GM21786 (cell line): ENCODE measurements around the gene TMEM235.
A peak's percentile ranks its signal among the peaks of the same experiment; 100 is the strongest.

Experiments used
- ATAC-seq: cut with Tn5 transposase; IDR thresholded peaks from one replicate; pipeline ENCODE4 v1.9.1; 2021; ENCODE audit not compliant: unreplicated experiment

The TMEM235 gene

GRCh38 chr17:78230996-78231935, at the start of gene TMEM235:
TSS of gene TMEM235 (plus strand) at chr17:78231631. CDS start at chr17:78232024, 393 bp downstream.
- ATAC-seq: no peak

DNA sequence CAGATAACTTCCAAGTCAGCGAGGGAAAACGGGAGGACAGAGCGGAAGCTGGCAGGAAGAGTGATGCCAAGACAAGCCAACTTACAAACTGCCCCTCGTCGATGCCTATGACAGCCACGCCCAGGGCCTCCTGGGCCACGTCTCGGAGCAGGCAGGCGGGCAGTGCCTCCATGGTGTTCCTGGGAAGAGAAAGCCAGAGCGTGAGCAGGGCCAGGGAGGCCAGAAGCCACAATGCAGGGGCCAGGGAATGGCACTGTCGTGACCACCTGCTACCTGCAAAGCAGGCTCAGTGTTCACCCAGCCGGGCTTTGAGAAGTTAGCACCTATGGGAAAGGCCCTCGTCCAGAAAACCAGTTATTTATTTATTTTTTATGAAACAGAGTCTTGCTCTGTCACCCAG, 48.9 kb upstream of the TMEM235 start:
- no peak for ATAC-seq

- no peak for ATAC-seq
Observed at GRCh38 chr17:78183916-78184315, 47.5 kb upstream of the TMEM235 start.

- ATAC-seq: no peak
Observed at GRCh38 chr17:78184351-78184750, 47.1 kb upstream of the TMEM235 start.

DNA sequence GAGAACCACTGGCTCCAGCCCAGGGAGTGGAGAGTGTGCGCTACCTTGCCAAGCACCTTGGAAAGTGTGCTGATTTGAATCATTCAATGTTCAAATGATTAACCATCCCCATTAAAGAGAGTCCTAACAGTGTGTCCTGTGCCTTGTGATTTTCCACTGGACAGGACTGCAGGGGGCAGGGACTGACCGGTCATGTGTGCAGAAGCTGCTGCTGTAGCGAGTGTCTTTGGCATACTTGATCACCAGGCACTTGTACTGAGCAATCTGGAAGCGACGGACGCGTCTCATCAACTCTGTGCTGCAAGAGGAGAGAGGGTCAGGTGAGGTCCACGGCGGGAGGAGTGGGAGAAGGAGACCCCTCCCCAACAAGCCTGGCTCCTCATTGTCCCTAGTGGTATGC, 46.6 kb upstream of the TMEM235 start:
- no peak for ATAC-seq

DNA sequence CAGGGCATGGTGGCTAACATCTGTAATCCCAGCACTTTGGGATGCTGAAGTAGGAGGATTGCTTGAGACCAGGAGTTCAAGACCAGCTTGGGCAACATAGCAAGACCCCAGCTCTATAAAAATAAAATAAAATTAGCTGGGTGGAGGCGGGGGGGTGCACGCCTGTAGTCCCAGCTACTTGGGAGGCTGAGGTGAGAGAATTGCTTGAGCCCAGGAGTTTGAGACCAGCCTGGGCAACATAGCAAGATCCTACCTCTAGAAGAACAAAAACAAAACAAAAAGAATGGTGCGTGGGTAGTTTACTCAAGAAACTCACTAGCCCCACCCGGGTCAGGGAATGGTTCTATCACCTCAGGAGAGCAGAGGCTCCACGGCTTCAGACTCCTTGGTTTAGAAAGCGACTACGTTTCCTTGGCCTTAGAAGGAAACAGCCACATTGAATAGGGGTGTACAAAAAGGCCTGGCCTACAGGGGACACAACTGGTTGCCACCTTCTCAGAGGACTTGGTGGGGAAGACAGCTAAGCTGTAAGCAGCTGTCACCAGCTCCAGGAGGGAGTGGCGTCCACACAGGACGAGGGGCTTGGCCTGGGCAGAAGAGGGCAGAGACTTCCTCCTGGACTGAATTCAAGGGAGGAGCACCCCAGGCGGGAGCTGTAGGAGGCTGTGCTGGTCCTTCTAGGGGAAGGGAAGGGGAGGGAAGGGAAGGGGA, 45.3 kb upstream of the TMEM235 start:
- no peak for ATAC-seq

DNA sequence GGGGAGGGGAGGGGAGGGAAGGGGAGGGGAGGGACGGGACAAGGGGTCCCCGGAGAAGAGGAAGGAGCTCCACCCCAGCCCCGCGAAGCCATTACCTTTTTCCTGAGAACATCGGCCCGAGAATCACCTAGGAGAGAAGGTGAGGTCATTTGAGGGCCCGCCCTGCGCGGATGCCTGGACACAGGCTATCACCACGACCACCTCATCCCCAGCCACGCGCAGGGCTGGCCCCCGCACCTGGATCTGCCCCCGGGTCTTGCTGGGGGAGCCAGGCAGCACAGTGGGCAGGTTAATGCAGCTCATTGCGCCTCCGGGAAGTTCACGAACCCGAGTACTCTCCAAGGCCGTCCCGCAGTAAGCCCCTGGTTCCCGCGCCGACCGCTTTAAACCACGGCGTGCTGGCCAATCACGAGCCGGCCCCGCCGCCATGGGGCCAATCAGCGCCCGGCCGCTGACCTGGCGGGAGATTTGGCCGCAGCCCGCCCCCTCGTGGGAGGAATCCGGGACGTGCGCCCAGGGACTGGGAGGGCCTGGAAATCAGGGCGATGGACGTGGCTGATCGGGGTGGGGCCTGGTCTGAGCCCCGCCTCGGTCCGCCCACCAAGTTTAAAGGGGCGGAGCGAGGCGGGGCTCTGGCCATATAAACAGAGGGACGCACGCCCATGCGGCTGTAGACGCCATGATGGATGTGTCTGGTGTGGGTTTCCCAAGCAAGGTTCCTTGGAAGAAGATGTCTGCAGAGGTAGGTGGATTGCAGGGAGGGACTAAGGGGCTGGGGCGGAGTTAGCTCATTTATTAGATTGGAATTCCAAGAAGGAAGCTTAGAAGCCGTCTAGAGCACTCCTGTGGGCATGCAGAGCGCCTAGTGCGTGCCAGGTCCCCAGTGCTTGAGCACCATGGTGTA, 44.5 kb upstream of the TMEM235 start, which contains the start of the genes AFMID and TK1:
TSS of gene AFMID (plus strand) at position 671 of the 904 bp plus-strand sequence. CDS start at position 680, 9 bp downstream.
TSS of gene TK1 (minus strand) at position 361 of the 904 bp plus-strand sequence. CDS start at position 303, 58 bp downstream.
- peak; percentile 85 for ATAC-seq

- ATAC-seq: no peak
Observed at GRCh38 chr17:78196716-78197115, 34.7 kb upstream of the TMEM235 start.

GRCh38 chr17:78197147-78197832, 34.1 kb upstream of the TMEM235 start:
- no peak for ATAC-seq

- ATAC-seq: no peak
Observed at GRCh38 chr17:78200451-78200850, 31.0 kb upstream of the TMEM235 start.

DNA sequence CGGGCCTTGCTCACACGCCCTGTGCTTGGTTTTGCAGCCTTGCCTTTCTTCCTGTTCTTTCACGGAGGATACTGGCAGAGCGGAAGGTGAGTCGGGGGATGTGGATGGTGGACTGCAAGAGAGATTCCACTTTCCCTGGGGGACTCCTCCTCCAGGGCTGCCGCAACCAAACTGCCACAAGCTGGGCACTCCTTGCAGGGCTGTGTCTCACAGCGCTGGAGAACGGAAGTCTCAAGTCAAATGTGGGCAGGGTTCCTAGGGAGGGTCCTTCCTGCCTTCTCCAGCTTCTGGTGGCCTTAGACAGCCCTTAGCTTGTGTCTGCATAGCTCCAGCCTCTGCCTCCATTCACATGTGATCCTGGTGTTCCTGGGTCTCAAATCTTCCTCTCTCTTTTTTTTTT, 28.8 kb upstream of the TMEM235 start:
- ATAC-seq: no peak

- ATAC-seq: no peak
Observed at GRCh38 chr17:78204387-78205123, 26.9 kb upstream of the TMEM235 start.

DNA sequence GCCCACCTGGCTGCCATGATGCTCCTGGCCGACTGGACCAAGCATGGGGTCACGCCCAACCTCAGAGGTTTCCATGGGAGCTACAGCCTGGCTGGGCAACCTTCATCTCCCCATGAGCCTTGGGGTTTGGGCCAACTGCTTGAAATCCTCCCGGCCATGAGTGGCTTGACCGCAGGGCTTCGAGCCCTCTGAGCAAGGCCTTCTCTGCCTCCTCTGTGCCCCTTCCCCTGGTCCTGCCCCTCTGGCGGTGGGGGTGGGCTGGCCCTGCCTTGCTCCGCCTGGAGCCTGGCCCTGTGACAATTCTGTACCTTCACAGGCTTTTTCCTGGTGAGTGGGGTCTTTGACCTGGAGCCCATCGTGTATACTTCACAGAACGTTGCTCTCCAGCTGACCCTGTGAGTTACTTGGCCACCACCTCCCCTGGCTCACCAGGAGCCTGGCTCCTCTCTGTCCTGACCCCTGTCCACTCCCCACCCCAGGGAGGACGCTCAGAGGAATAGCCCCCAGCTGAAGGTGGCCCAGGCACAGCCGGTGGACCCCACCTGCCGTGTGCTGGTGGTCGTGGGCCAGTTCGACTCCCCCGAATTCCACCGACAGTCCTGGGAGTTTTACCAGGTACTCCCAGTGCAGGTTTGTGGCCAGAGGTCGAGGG, 26.2 kb upstream of the TMEM235 start:
- no peak for ATAC-seq

- no peak for ATAC-seq
Observed at GRCh38 chr17:78206298-78206697, 25.1 kb upstream of the TMEM235 start.

GRCh38 chr17:78208486-78208885, 22.9 kb upstream of the TMEM235 start:
- ATAC-seq: no peak

GRCh38 chr17:78210111-78210510, 21.3 kb upstream of the TMEM235 start:
- ATAC-seq: no peak

GRCh38 chr17:78211032-78211431, 20.4 kb upstream of the TMEM235 start:
- no peak for ATAC-seq

DNA sequence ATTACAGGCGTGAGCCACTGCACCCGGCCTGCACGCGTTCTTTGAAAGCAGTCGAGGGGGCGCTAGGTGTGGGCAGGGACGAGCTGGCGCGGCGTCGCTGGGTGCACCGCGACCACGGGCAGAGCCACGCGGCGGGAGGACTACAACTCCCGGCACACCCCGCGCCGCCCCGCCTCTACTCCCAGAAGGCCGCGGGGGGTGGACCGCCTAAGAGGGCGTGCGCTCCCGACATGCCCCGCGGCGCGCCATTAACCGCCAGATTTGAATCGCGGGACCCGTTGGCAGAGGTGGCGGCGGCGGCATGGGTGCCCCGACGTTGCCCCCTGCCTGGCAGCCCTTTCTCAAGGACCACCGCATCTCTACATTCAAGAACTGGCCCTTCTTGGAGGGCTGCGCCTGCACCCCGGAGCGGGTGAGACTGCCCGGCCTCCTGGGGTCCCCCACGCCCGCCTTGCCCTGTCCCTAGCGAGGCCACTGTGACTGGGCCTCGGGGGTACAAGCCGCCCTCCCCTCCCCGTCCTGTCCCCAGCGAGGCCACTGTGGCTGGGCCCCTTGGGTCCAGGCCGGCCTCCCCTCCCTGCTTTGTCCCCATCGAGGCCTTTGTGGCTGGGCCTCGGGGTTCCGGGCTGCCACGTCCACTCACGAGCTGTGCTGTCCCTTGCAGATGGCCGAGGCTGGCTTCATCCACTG, 17.3 kb upstream of the TMEM235 start, which contains the start of gene BIRC5:
TSS of gene BIRC5 (plus strand) at position 238 of the 690 bp plus-strand sequence. CDS start at position 302, 64 bp downstream.
- ATAC-seq: no peak
